Loucy (cell line): ENCODE results near the gene CHST5.

Experiments used
- H2AFZ ChIP-seq: fragments of 200-600 bp; sonication (generic); 2 replicates; pipeline ENCODE4 v1.6.0; 2016; ENCODE audit warnings: antibody characterized with exemption, mild to moderate bottlenecking, low read length, moderate library complexity
- H3F3A ChIP-seq: fragments of 200-600 bp; 2 replicates; pipeline ENCODE4 v1.6.0; 2016; ENCODE audit warnings: antibody characterized with exemption, low read depth, mild to moderate bottlenecking
- H3K27me3 ChIP-seq: fragments of 200-600 bp; sonication (generic); 2 replicates; pipeline ENCODE4 v1.6.1; 2014; ENCODE audit warnings: low read length, mild to moderate bottlenecking; ENCODE audit not compliant: insufficient read depth, poor library complexity, severe bottlenecking
- H3K36me3 ChIP-seq: fragments of 200-600 bp; sonication (generic); 2 replicates; pipeline ENCODE4 v1.6.1; 2016; ENCODE audit warnings: low read length; ENCODE audit not compliant: insufficient read depth
- H3K4me1 ChIP-seq: fragments of 200-600 bp; sonication (generic); 2 replicates; pipeline ENCODE4 v1.5.1; 2014; ENCODE audit warnings: low read length, mild to moderate bottlenecking; ENCODE audit not compliant: insufficient read depth, poor library complexity, severe bottlenecking
- H3K4me2 ChIP-seq: fragments of 200-600 bp; sonication (generic); 2 replicates; pipeline ENCODE4 v1.6.0; 2014; ENCODE audit warnings: antibody characterized with exemption, low read length, low read depth, mild to moderate bottlenecking; ENCODE audit not compliant: poor library complexity, severe bottlenecking
- H3K4me3 ChIP-seq: fragments of 200-600 bp; sonication (generic); 2 replicates; pipeline ENCODE4 v1.5.1; 2014; ENCODE audit warnings: low read length, mild to moderate bottlenecking, mixed read lengths; ENCODE audit not compliant: poor library complexity, severe bottlenecking
- H3K79me2 ChIP-seq: fragments of 200-600 bp; sonication (generic); 2 replicates; pipeline ENCODE4 v1.6.1; 2014; ENCODE audit warnings: low read length; ENCODE audit not compliant: insufficient read depth
- H3K9ac ChIP-seq: fragments of 200-600 bp; sonication (generic); 2 replicates; pipeline ENCODE4 v1.6.0; 2014; ENCODE audit warnings: mild to moderate bottlenecking, low read depth, low read length, moderate library complexity; ENCODE audit not compliant: poor library complexity, severe bottlenecking
- H3K9me2 ChIP-seq: fragments of 200-600 bp; sonication (generic); replicated peaks from 2 replicates; pipeline ENCODE4 v1.6.1; 2016; ENCODE audit warnings: low read depth, low read length, mixed read lengths
- H3K9me3 ChIP-seq: fragments of 200-600 bp; sonication (generic); 2 replicates; pipeline ENCODE4 v1.6.1; 2014; ENCODE audit warnings: mild to moderate bottlenecking, antibody characterized with exemption, low read length, low read depth; ENCODE audit not compliant: insufficient read depth
- H4K20me1 ChIP-seq: fragments of 200-600 bp; sonication (generic); 2 replicates; pipeline ENCODE4 v1.6.0; 2014; ENCODE audit warnings: antibody characterized with exemption, low read length, mild to moderate bottlenecking; ENCODE audit not compliant: insufficient read depth, poor library complexity, severe bottlenecking
- EZH2phosphoT487 ChIP-seq: fragments of 200-600 bp; IDR thresholded peaks from 2 replicates; pipeline ENCODE4 v1.6.1; 2018; ENCODE audit warnings: antibody characterized with exemption, mild to moderate bottlenecking, moderate library complexity, borderline replicate concordance
- TF ChIP-seq, protein P1 (sequence below): fragments of 200-600 bp; sonication (generic); conservative IDR thresholded peaks from 2 replicates; pipeline ENCODE4 v1.5.1; 2014; ENCODE audit warnings: mild to moderate bottlenecking, antibody characterized with exemption, low read length

The CHST5 gene

DNA sequence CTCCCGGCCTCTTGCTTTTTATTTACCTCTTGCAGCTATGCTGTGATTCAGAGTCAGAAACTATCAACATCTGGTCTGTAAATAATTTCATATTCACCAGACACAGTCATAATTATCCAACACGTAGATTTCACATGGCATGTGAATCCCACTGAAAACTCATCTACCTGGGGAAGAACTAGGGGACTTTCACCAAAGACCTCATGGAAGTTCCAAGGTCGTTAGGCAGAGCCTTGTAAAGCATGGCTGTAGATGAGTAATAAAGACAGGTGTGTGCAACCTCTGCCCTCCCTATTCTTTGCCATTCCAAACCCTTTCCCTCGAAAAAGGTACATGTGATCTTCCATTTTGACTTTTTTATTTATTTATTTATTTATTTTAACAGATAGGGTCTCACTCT is 1.9 kb upstream of the CHST5 start:
- Histone ChIP-seq H3F3A (no peaks in the 10 kb centered on the region), H2AFZ (no peak overlapping the region), H4K20me1 (no peaks in the 10 kb centered on the region), H3K36me3 (no peaks in the 10 kb centered on the region), H3K9me2 (no peaks in the 10 kb centered on the region), H3K27me3 (no peaks in the 10 kb centered on the region), H3K4me1 (no peaks in the 10 kb centered on the region), H3K9ac (no peak overlapping the region), H3K9me3 (no peaks in the 10 kb centered on the region), H3K79me2 (no peaks in the 10 kb centered on the region), H3K4me3 (no peak overlapping the region), H3K4me2 (no peak overlapping the region)
- no peak for TF ChIP-seq EZH2phosphoT487
- TF ChIP-seq, protein P1, sequence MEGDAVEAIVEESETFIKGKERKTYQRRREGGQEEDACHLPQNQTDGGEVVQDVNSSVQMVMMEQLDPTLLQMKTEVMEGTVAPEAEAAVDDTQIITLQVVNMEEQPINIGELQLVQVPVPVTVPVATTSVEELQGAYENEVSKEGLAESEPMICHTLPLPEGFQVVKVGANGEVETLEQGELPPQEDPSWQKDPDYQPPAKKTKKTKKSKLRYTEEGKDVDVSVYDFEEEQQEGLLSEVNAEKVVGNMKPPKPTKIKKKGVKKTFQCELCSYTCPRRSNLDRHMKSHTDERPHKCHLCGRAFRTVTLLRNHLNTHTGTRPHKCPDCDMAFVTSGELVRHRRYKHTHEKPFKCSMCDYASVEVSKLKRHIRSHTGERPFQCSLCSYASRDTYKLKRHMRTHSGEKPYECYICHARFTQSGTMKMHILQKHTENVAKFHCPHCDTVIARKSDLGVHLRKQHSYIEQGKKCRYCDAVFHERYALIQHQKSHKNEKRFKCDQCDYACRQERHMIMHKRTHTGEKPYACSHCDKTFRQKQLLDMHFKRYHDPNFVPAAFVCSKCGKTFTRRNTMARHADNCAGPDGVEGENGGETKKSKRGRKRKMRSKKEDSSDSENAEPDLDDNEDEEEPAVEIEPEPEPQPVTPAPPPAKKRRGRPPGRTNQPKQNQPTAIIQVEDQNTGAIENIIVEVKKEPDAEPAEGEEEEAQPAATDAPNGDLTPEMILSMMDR = no peak

DNA sequence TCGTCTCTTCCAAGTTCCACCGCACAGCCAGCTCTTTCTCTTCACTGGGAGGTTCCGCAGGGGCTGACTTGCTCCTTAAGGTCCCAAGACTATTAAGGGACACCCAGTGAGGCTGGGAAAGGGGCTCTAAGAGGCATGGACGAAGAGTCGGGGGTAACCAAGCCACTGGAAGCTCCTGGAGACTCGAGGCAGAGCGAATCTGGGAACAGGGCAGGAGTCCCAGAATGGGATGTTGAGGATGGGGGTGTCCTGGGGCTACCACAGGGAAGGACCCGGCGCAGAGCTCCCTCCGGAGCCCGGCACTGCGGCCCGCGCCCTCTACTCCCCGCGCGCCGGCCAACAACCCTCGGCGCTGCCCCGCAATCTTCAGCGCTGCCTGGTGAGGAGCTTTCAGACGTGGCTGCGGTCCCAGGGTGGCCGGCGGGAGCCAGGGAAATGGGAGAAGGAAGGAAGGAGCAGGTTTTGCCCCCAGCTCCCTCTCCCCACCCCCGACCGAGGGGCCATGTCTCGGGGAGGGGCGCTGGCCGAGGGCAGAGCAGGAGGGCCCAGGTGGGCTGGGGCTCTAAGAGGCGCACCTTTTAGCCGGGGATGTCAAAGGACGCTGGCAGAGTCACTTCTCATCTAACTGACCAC is 581 bp downstream of the CHST5 start:
- H3K9me2 ChIP-seq = no peaks in the 10 kb centered on the region
- no peaks in the 10 kb centered on the region for H3K36me3 ChIP-seq
- no peaks in the 10 kb centered on the region for H3K27me3 ChIP-seq
- H3K4me3 ChIP-seq = no peak overlapping the region
- H2AFZ ChIP-seq = no peak overlapping the region
- no peaks in the 10 kb centered on the region for H3K79me2 ChIP-seq
- no peak overlapping the region for H3K4me2 ChIP-seq
- no peak for TF ChIP-seq EZH2phosphoT487
- TF ChIP-seq, protein P1 = no peak
- H3K9ac ChIP-seq = no peak overlapping the region
- H3K4me1 ChIP-seq = no peaks in the 10 kb centered on the region
- no peaks in the 10 kb centered on the region for H4K20me1 ChIP-seq
- H3F3A ChIP-seq = no peaks in the 10 kb centered on the region
- H3K9me3 ChIP-seq = no peaks in the 10 kb centered on the region

DNA sequence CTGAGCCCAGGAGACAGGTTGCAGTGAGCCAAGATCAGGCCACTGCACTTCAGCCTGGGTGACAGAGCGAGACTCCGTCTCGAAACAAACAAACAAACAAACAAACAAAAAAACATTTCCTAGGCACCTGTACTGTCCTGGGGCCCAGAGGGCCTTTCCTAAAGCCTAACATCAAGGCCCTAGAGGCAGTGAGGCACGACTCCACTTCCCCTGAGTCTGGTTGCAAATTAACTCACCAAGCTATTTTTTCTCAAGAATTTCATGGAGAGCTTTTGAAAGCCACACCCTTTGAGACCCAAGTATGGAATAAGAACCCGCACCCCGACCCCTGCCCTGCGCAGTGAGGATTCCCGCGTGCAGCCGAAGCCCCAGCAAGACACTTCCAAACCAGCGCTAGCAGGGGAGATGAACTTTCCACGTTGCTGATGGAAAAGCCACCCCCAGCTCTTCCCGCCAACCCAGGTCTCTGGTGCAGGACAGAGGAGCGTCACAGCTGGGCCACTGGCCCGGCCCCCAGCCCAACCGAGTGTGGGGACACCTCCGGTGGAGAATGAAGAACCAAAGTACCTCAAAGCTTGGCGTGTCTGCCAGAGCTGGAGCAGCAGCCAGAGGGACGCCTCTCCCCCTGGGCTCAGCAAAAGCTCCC is 1.2 kb downstream of the CHST5 start:
- Histone ChIP-seq H3K36me3 (no peaks in the 10 kb centered on the region), H3K9ac (no peak overlapping the region), H3K79me2 (no peaks in the 10 kb centered on the region), H2AFZ (no peak overlapping the region), H4K20me1 (no peaks in the 10 kb centered on the region), H3K27me3 (no peaks in the 10 kb centered on the region), H3K4me1 (no peaks in the 10 kb centered on the region), H3K4me3 (no peak overlapping the region), H3K9me3 (no peaks in the 10 kb centered on the region), H3K9me2 (no peaks in the 10 kb centered on the region), H3K4me2 (no peak overlapping the region), H3F3A (no peaks in the 10 kb centered on the region)
- TF ChIP-seq EZH2phosphoT487 = no peak
- TF ChIP-seq, protein P1 = no peak
